Sciatic nerve (tissue), 2 donors: ENCODE data around the gene MSI2. TPM values are rescaled to one million over a fixed set of nuclear protein-coding genes. Genes with fewer than 3 reads are reported as not detected.

ENCODE experiments used
- ATAC-seq: fragments of 200-7000 bp; cut with Tn5 transposase; one replicate; pipeline ENCODE4 v1.9.1; 2020; ENCODE audit warnings: mild to moderate bottlenecking, moderate library complexity
- DNase-seq: peaks from one replicate; pipeline ENCODE4 v3.0.0-alpha.2; 2020; ENCODE audit warnings: low spot score
- intact Hi-C: fragments of 100-400 bp; cut with DNase I; formaldehyde crosslinking; loops from one replicate; pipeline ENCODE4 v1.14.2; 2022
- total RNA-seq: library from RNA; stranded (reverse); fragmentation: NEBNext Ultra II Directional; extraction: Animal tissue kit (Norgen Biotek cat#: 25700); gene quantifications from one replicate; pipeline ENCODE4 v1.2.1, GENCODE V29; 2021
- donor health status: DM: no; HTN: no; CAD: no.
- donor health status: DM: no; HTN: no; CAD: no.

The MSI2 gene
- total RNA-seq, 1 donor from 2014 or later = 25.2 TPM

DNA sequence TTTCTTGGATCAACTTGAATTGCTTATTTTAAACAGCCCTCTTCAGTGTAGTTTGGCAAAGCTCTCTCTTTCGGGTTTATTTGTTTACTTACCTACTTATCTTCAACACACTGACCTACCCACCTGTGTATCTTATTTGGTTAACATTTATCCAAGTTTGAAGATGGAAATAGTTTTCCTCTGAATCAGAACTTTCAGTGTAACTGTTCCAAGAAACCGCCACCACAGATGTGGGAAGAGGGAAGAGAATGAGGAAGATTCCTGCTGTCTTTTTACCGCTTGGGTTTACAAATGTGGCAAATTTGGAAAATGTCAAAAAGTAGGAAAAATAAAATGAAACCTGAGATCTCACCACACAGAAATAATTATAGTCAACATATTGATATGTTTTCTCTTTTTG, 115.8 kb downstream of the MSI2 start:
- no peak for DNase-seq
- ATAC-seq = no peak
- intact Hi-C loops = no loop called here

DNA sequence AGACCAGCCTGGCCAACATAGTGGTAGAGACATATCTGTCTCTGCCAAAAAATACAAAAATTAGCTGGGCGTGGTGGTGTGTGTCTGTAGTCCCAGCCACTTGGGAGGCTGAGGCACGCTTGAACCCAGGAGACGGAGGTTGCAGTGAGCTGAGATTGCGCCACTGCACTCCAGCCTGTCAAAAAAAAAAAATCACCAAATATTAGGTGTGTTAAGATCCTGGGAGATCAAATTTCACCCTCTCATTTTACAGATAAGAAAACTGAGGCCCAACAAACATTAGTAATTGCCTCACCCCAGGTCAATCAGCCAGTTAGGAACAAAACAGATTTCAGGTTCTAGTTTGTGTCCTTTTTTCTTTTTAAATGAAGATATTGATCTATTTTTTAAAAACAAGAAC, 116.7 kb downstream of the MSI2 start:
- intact Hi-C loops = no loop called here
- no peak for DNase-seq

DNA sequence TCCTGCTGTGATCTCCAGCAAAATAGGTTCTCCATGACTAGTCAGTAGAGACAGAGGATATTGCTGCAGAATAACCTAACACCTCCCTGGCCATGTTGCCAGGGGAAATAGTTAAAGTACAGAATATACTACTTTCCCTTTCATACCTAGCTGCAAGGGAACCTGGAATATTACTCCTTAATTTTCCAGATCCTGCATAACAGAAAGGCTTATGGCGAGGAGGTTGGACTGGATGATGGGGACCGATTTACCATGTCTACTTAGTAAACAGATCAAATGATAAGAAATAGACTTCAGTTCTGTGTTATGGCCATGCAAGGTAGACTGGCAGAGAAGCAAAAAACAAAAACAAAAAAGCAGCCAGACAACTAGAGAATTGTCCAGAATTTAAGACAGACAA, 117.4 kb downstream of the MSI2 start:
- DNase-seq (no peak), ATAC-seq (no peak)
- intact Hi-C loops = no loop called here

More for the DNA sequence above, 116.7 kb downstream of the MSI2 start:
- ATAC-seq = no peak

DNA sequence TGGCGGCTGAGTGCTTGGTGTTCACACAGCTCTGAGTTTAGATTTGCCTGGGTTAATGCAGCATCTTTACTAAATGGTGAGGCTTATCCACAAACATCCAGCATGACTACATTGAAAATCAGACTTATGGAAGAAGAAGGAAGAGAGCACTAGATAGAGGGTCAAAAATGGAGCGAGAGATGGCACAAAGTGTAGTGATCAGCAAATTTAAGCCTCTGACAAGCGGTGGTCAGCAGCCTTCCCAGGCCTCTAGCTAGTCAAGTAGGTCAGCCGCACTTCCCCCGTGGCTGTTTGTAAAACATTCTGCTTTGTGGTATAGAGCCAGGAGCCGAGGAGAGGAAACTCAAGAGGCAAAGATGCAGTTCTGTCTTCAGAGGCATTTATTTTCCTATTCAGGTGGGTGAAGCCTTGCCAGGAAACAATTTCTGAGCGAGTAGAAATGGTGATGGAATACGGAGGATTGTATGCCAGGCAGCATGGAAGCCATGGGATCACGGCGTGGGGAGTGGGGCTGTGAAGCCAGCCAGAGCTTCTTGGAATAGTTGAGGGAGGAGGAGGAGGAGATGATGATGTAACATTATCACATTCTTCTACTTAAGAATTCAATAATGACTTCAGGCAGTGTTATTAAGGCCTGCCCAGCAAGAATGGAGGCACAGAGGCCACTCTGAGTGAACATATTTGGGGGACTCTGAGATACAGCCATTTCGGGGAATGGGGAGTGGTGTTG, 118.9 kb downstream of the MSI2 start:
- intact Hi-C loops = no loop called here
- DNase-seq (no peak), ATAC-seq (no peak)

DNA sequence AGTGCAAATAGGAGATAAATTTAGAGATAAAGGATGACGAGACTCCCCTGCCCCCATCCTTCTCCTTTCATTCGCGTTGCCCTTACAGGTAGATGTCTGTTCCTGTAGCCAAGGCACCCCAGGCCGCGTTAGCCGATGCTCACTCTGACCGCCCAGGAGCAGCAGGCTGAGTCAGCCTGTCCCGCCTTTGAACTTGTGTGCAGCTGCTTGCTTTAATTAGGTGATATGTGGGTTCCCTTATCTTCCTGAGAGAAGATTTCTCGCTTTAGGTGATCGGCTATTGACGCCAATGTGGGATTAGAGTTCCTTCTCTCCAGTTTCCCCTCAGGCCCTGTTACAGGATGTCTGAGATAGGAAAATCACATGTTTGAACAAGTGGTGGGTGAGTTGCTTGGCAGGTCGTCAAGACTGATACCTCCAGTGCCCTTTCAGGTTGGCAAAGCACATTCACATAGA, 119.5 kb downstream of the MSI2 start:
- DNase-seq (no peak), ATAC-seq (no peak)
- intact Hi-C loops = no loop called here

DNA sequence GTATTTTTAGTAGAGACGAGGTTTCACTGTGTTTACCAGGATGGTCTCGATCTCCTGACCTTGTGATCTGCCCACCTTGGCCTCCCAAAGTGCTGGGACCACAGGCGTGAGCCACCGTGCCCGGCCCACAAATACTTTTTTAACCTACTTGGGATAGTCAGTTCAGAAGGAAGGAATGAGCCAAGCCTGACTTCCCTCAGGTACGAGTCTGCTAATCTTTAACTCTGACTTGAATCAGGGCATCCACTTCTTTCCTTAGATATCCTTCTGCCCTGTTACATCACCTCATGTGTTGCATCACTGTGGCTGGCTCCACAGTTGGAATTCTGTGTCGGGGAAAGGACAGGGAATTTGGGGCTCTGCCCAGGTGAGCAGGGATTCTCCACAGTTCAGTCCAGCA, 120.8 kb downstream of the MSI2 start:
- DNase-seq = no peak
- intact Hi-C loops = no loop called here
- no peak for ATAC-seq

DNA sequence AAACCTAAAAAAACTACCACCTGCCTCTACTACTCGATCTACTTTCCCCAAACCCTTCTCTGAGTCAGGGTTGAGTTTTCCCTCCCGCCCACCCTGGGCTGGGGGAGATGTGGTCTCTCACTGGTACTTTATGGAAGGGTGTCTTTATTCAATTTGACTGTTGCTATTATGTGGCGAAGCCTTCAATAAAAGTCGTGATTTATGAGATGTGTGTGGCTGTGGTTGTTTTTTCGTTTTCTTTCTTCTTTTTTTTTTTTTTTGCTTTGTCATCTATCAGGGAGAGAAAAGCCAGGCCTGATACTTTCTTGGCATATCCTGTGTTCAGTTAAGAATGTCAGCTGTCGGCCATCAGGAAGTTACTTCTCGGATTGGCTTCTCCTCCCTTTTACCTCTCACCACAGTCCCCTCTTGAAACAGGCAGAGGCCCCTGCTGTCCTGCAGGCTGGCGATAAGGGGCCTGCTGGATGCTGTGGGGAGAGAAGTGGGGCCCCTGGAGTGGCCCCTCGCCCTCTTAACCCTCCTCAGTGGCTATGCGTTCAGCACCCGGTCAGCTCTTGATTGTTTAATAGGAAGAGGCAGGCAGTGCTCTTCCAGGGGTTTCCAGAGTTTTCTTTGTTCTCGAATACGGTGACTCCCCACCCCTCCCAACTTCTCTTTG, 123.0 kb downstream of the MSI2 start:
- ATAC-seq (no peak), DNase-seq (no peak)
- intact Hi-C loops = no loop called here

DNA sequence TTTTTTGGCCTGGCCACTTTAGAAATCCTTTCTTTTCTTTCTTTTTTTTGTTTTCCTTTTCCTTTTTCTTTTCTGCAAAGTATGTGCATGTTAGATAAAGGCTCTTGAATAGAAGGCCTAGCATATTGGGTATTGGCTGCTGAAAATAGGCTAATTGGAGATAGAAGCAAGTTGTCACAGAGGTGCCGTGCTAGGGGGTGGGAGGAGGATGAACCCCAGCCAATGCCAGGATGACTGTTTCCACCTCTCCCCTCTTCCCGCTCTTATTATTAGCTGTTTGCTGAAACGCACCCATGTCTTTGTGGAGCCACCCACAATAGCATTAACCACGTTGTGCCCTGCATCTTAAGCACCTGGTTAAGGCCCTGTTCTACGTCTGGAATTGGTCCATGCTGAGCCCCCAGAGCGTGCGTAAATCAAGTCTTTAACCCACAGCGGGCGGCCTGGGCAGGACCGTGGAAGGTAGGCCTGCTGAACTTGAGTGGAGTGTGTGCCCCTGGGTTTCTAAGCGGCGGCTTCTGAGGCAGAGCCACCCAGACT, 123.6 kb downstream of the MSI2 start:
- DNase-seq (no peak), ATAC-seq (no peak)
- intact Hi-C loops = no loop called here

DNA sequence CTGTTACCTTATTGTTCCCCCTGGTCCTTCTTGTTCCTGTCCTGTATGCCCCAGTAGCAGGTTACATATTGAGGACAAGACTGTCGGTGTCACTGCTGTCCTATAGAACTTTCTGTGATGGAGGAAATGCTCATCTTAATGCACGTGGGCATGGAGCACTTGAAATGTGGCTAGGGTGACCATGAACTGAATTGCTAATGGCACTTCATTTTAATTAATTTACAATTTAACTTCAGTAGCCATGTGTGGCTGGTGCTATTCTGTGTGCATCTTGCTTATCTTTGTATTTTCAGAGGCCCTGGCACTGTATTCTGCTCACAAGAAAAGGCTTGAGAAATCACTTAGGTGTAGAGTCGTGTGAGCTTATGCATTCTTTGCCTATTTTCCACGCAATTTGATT, 125.2 kb downstream of the MSI2 start:
- intact Hi-C loops = no loop called here
- no peak for DNase-seq
- ATAC-seq = no peak

DNA sequence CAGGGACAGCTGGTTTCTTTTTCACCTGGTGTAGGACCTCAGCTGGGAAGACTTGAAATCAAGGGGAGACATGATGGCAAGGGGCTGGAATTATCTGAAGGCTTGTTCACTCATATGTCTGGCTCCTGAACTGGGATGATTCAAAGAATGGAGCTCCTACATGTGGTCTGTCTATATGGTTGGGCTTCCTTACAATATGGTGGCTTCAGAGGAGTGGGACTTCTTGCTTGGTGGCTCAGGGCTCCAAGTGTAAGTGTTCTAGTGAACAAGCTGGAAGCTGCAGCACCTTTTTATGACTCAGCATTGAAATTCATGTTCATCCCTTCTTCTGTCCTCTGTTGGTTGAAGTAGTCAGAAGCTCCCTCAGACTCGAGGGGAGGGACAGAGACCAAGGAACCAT, 127.9 kb downstream of the MSI2 start:
- DNase-seq = no peak
- intact Hi-C loops = no loop called here
- no peak for ATAC-seq

DNA sequence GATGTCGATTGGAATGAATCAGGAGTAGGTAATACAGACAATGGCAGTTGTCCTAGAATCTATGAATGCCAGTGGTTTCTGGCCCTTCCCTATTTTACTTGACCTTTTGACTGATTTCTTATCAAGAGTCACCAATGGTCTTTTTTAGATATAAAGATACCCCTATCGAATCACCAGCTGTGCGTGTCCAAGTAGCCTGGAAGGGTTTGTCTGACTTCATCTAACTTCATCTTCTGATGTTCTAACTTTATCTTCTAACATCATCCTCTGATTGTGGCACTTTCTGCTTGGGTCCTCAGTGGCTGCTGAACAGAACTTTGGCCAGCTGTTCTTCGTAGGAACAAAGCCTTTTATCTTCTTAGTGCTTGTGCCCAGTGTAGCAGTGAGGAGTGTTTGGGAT, 129.7 kb downstream of the MSI2 start:
- intact Hi-C loops = no loop called here
- no peak for DNase-seq
- ATAC-seq = no peak

DNA sequence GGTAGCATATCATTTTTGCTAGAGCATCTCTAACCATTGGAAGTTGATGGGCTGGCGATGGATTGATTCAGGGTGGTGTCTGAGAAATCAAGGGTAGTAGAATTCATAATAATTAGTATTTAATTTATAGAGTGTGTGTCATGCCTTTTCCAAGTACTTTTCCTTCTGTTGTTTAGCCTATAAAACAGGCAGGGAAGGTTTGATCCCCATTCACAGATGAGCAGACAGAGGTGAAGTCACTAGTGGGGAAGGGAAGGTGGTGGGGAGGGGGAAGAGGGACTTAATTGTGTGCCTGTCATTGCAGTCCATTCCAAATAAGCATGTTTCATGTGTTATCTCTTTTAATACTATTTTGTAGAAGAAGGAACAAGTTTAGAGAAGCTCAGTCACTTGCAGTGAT, 131.3 kb downstream of the MSI2 start:
- intact Hi-C loops = no loop called here
- DNase-seq = no peak

DNA sequence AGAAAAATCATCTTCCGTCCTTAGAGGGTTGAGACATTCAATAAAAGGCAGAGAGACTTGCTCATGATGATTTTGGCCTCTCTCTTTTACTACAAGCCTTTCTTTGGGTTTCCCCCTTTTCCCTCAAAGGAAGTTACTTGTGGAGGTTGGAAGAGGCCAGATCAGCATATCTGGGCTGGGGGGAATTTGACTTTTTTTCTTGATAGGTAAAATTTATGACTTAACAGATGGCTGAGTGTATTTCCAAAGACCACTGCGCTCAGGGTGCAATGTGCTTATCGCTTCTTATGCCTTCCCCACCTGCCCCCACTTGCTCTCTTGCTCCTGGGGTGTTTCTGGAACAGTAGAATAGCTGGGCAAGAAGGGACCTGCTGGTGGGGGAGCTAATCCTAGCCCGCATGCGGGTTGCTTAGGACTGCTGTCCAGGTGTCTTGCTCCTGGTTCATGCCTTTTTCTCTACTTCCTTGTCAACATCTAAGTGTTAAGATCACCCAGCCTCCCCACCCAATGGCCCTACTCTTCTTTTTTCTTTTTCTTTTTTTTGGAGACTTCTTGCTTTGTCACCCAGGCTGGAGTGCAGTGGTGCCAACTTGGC, 131.9 kb downstream of the MSI2 start:
- DNase-seq = no peak
- ATAC-seq = no peak
- intact Hi-C loops = no loop called here

More for the DNA sequence above, 131.3 kb downstream of the MSI2 start:
- ATAC-seq = no peak

DNA sequence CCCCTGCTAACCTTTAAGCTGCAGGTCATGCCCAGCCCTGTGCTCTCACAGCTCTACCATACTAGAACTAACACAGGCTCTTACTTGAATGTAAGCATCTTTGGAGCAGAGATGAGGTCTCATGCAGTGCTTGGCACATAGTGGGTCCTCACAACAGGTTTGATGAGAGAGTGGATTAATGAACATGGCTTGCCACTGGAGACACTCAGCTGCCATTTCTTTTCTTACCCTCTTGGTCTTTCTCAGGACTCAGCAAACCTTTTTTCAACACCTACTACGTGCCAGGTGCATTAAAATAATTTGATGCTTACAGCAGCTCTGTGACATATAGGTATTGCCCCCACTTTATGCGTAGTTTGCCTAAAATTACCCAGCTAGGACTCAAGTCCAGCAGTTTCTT, 133.2 kb downstream of the MSI2 start:
- intact Hi-C loops = no loop called here
- no peak for DNase-seq
- no peak for ATAC-seq

DNA sequence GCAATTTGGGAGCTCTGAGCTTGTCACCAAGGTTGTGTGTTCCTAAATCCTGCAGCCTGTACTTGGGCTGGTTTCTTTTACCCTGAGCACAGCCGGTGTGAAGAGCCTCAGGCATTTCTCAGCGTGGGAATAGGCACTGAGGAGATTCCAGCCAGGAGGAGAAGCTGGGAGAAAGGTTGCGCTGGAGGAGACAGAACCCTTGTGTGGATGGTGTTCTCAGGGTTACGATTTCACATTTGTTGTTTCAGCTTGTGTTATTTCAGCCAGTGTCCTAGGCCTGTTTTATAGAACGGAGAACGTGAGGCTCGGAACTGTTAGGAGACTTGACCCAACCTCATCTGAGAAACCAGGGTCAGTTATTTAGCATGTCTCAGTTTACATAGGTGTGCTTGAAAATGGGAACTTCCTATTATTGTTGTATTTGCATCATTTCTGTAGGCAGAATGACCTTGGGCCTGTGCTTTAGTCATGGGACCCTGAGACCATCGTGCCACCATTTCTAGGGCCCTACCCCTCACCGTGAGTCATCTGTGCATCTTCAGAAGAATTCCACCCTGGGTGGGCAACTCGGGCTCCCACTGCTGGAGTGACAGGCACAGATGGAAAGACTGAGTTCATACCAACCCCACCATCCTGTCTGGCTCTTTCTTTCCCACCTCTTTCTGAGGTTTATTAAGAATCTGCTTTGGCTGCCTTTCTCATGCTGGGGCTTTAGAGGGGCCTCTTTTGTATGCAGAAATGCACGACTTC, 134.9 kb downstream of the MSI2 start:
- intact Hi-C loops = no loop called here
- peak; percentile 48 for ATAC-seq
- DNase-seq = no peak

DNA sequence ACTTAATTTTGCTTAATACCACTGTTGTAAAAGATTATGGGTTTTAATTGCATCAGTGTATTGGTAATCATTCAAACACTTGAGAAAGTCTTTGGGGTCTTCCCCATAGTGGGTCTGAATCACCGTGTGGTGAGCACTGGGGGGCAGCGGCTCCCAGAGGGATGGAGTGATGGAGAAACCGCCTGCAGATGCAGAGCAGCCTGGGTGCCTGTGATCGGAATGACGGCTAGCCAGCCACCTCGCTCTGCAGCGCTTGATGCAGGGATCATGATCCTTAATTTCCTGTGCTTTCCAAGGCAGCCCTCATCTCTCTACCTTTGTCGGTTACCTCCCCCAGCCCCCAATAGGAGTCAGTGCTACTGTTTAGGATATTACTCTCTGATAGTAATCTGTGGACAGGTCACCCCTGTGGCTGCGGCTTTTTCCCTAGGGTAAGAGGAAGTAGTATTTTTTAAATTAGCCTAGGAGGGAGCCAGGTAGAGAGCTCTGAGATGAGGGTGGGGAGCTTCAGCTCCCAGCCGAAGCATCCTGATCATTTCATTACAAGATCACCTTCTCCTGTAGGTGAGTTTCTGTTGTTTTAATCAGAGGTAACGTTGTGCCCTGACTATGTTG, 135.6 kb downstream of the MSI2 start:
- ATAC-seq (no peak), DNase-seq (no peak)
- intact Hi-C loops = no loop called here

DNA sequence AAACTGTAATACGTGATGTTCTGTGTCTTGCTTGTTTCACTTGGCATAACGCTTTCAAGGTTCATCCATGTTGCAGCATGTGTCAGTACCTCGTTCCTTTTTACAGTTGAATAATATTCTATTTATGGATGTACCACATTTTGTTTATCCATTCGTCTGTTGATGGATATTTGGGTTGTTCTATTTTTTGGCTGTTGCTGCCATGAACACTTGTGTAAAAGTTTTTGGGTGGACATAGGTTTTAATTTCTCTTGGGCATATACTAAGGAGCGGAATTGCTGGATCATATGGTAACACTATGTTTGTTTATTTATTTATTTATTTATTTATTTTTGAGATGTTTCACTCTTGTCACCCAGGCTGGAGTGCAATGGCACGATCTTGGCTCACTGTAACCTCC, 137.0 kb downstream of the MSI2 start:
- no peak for ATAC-seq
- intact Hi-C loops = no loop called here

DNA sequence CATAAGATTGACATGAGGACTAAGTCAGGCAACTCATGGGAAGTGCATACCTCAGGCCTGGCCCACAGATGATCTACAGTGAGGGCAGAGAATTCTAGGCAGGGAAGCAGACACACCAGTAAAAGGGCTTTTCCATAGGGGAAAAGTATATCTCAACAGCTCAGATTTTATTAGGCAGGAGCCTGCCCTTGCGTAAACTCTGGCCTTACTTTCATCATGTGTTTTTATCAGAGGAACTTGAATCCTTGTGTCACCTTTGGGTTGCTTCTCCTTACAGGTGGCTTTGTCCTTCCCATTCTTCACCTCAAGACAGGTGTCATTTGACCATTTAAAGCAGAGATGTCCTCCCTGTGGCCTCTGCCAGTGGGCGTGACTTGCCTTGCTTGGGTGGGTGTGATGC, 138.1 kb downstream of the MSI2 start:
- DNase-seq (no peak), ATAC-seq (no peak)
- intact Hi-C loops = no loop called here

More for the DNA sequence above, 137.0 kb downstream of the MSI2 start:
- DNase-seq = no peak

DNA sequence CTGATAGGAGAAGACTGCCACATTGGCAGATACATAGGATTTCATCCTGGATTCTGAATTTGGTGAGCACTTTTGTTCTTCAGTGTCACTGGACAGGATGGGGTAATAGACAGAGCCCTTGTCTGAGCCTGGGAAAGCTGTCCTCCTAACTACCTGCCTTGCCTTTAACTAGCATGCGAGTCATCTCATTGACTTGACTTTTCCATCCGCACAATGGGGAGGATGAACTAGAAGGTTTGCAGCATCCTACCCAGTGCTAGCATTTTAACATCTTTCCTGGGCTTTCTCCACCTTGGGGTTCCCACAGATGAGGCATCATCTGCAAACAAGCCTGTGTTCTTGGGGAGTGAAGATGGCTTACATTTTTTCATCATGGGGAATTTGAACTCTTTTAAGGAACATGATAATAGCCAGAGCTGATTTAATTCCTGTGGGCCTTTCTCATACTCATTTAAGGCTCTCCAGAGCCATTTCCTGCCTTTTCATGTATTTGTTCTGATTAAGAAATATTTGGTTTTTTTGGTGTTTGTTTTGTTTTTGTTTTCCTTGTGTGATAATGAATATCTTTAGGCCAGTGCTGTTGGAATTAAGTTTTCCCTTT, 139.5 kb downstream of the MSI2 start:
- DNase-seq (no peak), ATAC-seq (no peak)
- intact Hi-C loops = no loop called here
